ENCODE measurements around the gene TRABD.
"Not testable (repeated sequence)": the region's sequence is repeated elsewhere in the genome, so short reads cannot be mapped to it uniquely, and the experiment has no call there.

The TRABD gene

DNA sequence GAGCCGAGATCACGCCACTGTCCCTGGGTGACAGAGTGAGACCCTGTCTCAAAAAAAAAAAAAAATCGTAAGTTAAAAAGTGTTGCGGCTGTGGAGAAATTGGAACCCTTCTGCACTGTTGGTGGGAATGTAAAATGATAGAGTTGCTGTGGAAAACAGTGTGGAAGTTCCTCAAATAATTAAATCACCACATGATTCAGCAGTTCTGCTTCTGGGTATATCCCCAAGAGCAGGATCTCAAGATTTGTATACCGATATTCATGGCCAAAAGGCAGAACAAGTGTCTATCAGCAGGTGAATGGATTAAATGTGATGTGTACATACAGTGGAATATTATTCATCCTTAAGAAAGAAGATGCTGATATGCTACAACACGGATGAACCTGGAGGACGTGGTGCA is 18.9 kb downstream of the TRABD start:
- FAIRE-seq, result no peak
- TF ChIP-seq POLR2A (IDR thresholded peaks at IDR 0.05; ENCODE audit: low read depth, low read length), result no peak
- DNase-seq (ENCODE audit: insufficient read length, low spot score), result no peak

DNA sequence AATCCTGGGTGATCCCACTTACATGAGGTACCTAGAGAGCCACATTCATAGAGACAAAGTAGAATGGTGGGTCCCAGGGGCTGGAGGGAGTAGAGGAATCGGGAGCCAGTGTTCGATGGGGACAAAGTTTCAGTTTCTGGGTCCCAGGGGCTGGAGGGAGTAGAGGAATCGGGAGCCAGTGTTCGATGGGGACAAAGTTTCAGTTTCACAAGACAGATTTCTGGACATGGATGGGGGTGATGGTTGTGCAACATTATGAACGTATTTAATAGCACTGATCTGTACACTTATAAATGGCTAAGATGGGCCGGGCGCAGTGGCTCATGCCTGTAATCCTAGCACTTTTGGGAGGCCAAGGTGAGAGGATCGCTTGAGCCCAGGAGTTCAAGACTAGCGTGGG is 19.3 kb downstream of the TRABD start:
- not testable (repeated sequence) for DNase-seq (ENCODE audit: insufficient read length, low spot score); FAIRE-seq

DNA sequence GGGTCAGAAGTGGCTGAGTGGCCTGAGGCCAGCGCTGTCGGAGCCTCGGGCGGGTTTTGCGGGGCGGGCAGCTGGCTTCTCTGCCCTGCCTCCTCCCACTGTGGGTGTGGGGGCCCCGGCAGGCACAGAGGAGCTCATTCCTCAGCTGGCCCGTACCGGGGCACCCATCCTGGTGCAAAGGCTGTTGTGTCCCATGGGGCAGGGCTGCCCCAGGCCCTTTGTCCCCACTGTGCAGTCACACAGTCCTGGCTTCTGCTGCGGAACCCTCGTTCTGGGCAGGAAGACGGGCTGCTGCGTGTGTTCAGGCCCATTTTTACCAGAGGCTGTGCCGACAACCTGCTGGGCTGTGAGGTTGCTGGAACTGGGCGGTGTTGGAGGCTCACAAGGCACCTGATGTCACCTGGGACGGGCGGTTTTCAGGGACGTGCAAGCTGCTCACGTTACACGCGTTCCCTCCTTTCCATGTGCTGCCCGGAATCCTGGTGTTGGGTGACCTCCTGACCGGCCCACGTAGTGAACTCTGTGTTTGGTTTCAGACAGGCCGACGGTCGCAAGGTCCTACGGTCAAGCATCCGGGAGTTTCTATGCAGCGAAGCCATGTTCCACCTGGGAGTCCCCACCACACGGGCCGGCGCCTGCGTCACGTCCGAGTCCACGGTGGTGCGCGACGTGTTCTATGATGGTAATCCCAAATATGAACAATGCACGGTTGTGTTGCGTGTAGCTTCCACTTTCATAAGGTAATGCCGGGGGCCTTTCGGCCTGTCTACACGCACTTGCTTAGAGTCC is 20.3 kb downstream of the TRABD start:
- FAIRE-seq (no peak), DNase-seq (ENCODE audit: insufficient read length, low spot score) (no peak)
- TF ChIP-seq POLR2A (IDR thresholded peaks at IDR 0.05; ENCODE audit: low read depth, low read length), result no peak

DNA sequence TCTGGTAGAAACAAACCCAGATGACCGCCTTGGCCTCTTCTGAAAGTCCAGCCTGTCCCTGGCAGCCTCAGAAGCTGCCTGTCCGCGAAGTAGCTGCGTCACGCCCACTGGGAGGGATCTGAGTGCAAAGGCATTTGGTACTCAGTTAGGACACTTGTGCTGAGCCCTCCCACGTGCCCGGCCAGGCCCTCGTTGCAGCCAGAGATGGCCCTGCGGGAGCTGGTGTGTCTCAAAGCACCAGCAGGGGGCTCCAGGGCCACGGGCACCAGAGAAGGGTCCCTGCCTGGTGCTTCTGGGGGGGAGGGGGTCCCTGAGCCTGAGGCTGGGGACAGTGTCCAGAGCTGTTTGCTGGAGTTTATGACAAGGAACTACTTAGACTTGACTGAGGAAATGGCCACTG is 20.9 kb downstream of the TRABD start:
- DNase-seq (ENCODE audit: insufficient read length, low spot score) (no peak), FAIRE-seq (no peak)
- TF ChIP-seq POLR2A (IDR thresholded peaks at IDR 0.05; ENCODE audit: low read depth, low read length), result no peak

DNA sequence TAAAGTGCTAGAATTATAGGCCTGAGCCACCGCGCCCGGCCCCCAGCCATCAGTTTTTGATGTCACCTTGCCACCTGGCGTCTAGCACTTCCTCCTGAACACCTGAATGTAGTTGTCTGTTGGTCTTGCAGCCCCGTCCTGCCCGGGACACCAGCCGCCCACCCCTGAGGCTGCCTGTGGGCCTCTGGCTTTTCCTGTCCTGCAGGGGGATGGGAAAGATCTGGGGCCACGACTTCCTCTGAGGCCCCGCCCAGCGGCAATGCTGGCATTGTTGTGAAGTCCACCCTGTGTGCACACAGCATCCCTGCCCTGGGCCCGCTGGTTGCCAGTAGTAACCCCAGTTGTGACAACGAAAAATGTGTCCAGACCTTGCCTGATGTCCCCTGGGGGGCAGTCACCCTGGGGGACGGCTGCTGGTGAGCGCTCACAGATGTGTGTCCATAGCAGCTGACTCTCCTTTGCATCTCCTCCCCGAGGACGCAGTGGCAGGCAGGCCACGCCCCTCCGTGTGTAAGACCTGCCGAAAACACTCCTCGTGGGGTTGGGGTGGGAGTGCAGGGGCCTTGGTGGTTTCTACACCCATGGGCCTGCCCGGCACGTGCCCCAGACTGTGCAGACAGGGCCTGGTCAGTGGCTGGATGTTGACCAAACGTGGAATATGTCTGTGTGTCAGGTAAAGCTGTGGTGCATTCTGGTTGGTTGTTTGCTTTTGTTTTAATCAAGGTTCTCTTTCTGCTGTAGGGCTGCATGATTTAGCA is 21.8 kb downstream of the TRABD start:
- FAIRE-seq (no peak), DNase-seq (ENCODE audit: insufficient read length, low spot score) (no peak)
- TF ChIP-seq POLR2A (IDR thresholded peaks at IDR 0.05; ENCODE audit: low read depth, low read length), result no peak

DNA sequence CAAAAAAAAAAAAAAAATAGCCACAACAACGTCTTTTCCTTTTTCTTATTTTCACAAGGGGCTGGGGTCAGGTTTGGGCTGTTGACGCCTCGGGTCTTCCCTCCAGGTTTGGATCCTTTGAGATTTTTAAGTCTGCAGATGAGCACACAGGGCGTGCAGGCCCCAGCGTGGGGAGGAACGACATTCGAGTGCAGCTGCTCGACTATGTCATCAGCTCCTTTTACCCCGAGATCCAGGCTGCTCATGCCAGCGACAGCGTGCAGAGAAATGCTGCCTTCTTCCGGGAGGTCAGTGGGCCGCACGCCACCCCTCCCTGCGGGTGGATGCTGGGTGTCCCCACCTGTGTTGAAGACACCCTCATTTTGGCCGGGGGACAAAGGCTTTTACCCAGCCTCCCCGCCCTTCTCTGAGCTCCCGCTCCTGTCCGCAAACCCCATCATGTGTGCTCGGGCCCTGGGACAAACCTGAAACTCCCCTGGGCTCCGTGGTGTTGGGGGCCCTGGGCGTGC is 22.8 kb downstream of the TRABD start:
- FAIRE-seq (no peak), DNase-seq (ENCODE audit: insufficient read length, low spot score) (no peak)
- no peak for TF ChIP-seq POLR2A (IDR thresholded peaks at IDR 0.05; ENCODE audit: low read depth, low read length)

DNA sequence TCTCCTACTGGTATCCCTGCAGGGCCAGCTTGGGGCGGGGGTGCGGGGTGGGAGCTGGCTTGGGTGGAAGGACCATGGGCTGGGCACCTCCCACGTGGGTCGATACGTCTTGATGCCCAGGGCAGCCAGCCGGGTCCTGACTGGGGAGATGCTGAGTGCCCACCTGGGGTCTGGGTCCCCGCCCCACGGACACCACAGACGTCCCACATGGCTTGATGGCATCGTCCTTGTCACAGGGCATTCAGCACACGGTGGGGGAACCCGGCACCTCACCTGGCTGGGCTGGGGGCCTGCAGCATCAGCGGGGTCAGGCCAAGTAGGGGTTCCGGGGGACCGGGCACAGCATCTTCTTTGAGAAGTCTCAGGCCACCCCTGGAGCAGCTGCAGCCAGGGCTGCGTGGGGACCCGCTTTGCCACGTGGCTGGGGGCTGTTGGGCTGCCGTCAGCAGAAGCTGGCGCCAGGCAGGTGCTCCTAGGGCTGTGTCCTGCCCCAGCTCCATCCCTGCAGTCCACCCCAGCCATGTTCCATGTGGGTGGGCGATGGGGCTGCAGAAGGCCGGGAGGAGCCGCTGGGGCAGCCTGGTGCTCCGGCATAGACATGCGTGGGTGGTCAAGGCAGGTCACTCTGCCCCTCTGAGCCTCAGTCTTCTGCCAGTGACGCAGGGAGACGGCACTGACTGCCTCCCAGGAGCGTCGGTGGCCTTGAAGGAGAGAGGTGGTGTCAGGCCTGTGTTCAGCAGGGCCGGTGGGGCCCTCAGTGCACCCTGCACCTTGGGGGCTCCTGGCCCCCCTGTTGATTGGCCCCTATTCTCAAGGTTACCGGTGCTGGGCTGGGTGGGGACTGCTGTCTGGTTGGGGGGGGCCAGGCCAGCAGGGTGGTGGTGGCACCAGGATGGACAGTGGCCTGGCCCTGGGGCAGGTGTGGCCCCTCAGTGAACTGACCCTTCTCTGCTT is 23.5 kb downstream of the TRABD start:
- FAIRE-seq (no peak), DNase-seq (ENCODE audit: insufficient read length, low spot score) (no peak)
- TF ChIP-seq POLR2A (IDR thresholded peaks at IDR 0.05; ENCODE audit: low read depth, low read length), result no peak

DNA sequence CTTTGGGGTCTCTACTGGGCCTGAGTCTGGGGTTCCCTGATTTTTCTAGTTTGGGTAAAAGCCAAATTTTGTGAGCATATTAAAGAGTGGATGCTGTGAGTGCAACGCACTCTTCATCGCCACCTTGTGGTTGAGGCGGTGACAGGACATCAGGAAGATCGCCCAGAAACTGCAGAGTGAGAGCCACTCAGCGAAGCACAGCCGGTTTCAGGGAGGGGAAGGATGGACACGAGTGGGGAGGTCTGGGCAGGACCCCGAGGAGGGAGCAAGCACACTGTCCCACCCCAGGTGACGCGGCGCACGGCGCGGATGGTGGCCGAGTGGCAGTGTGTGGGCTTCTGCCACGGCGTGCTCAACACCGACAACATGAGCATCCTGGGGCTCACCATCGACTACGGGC is 24.2 kb downstream of the TRABD start:
- FAIRE-seq (no peak), DNase-seq (ENCODE audit: insufficient read length, low spot score) (peak; percentile 64)
- TF ChIP-seq POLR2A (IDR thresholded peaks at IDR 0.05; ENCODE audit: low read depth, low read length), result no peak

DNA sequence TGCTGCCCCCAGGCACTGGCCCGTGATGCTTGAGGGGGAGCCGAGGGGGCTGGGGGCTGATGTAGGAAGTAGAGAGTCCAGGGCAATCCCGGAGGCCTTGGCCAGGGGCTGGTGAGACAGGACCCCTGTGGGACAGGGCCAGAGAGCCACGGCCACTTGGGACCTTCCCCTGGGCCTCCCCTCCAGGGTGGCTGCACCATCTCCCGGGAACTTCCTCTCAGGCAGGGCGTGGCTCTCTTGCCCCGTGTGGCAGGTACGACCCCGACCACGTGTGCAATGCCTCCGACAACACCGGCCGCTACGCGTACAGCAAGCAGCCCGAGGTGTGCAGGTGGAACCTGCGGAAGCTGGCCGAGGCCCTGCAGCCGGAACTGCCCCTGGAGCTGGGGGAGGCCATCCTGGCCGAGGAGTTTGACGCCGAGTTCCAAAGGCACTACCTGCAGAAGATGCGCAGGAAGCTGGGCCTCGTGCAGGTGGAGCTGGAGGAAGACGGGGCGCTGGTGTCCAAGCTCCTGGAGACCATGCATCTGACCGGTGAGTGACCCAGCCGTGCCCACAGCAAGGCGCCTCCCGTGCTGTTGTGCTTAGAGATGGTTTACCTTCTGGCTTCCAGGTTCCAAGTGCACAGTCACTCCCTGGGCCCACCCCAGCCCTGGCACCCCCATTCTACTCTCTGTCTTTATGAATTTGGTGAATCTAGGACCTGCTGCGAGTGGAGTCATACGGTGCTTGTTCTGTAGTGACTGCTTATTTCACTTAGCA is 24.8 kb downstream of the TRABD start:
- no peak for TF ChIP-seq POLR2A (IDR thresholded peaks at IDR 0.05; ENCODE audit: low read depth, low read length)
- no peak for DNase-seq (ENCODE audit: insufficient read length, low spot score)
- no peak for FAIRE-seq

DNA sequence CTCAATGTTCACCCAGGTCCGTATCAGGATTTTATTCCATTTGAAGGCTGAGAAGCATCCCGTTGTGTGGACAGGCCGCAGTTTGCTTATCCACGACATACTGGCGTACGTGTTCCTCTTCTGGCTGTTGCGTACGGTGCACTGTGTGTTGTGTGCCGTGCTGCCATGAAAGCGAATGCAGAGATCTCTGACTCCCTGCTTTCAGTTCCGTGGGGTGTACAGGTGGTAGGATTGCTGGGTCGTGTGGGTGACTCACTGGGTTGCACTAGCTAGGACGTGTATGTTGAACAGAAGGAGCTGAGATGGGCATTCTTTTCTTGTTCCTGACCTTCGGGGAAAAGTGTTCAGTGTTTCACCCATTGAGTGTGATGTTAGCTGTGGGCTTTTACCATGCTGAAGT is 25.4 kb downstream of the TRABD start:
- no peak for FAIRE-seq
- TF ChIP-seq POLR2A (IDR thresholded peaks at IDR 0.05; ENCODE audit: low read depth, low read length), result no peak

DNA sequence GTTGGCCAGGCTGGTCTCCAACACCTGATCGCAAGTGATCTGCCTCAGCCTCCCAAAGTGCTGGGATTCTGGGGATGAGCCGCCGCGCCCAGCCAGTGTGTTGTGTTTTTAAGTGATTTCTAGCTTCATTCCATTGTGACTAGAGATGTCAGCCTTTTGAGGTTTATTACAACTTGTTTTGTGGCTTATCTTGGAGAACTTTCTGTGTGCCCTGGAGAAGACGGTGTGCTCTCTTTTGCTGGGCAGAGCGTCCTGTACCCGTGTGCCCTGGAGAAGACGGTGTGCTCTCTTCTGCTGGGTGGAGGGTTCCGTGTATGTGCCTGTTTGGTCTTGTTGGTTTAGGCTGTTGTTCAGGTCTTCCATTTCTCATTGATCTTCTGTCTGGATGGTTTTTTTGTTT is 27.6 kb downstream of the TRABD start:
- DNase-seq (ENCODE audit: insufficient read length, low spot score) (no peak), FAIRE-seq (no peak)
- no peak for TF ChIP-seq POLR2A (IDR thresholded peaks at IDR 0.05; ENCODE audit: low read depth, low read length)

More for the DNA sequence above, 25.4 kb downstream of the TRABD start:
- no peak for DNase-seq (ENCODE audit: insufficient read length, low spot score)

DNA sequence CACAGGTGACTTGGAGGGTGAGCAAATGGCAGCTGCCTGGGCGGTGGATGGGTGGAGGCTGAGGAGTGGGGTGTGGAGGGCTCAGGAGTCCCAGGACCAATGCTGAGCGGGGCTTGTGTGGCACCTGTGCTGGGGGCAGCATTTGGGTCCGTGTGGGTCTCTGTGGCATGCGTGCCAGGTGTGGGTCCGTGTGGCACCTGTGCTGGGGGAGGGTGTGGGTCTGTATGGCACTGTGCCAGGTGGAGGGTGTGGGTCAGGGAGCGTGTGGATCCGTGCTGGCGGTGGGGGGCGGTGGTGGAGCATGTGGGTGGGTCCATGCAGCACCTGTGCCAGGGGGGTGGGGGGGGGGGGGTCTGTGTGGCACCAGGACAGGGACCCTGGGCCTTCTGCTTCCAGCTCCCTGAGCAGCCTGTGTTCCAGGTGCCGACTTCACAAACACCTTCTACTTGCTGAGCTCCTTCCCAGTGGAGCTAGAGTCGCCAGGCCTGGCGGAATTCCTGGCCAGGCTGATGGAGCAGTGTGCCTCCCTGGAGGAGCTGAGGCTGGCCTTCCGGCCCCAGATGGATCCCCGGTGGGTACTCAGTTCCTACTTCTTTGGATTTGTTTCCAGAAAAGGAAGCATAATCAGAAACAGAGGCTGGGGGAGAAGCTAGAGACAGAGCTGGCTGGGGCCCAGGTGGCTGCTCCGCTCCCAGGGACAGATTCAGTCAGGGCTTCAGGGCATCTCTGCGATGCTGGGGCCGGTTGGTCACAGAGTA is 29.8 kb downstream of the TRABD start:
- no peak for TF ChIP-seq POLR2A (IDR thresholded peaks at IDR 0.05; ENCODE audit: low read depth, low read length)
- no peak for DNase-seq (ENCODE audit: insufficient read length, low spot score)
- FAIRE-seq, result no peak
